ENCODE measurements around the gene LRP8. TPM values are rescaled to one million over a fixed set of nuclear protein-coding genes. Genes with fewer than 3 reads are reported as not detected.
A peak's percentile ranks its signal among the peaks of the same experiment; 100 is the strongest.

Gene LRP8
- total and polyA plus RNA-seq, 7 donors = 0.17 to 2.4 (median 0.94) TPM

GRCh38 chr1:53319296-53320101, 8.4 kb downstream of the LRP8 start:
- H3K27me3 ChIP-seq (ENCODE audit: insufficient read depth in 3 of 3, low read length in 2 of 3) = no peaks in the 10 kb centered on the region
- WGBS, 3 donors = 66 to 77% (median 71%) methylated on average over 20 of the region's 20 CpGs
- DNase-seq = peak in 1 of 2 donors; percentile 46
- intact Hi-C loops (cut with DNase I) = no loop called here
- H3K9me3 ChIP-seq = no peaks in the 10 kb centered on the region
- H3K36me3 ChIP-seq (ENCODE audit: insufficient read depth in 1 of 2, low read depth in 1 of 2) = no peaks in the 10 kb centered on the region
- ATAC-seq = peak; percentile 66 to 89 (median 76)
- peak overlapping the region; percentile 41 for H3K27ac ChIP-seq
- peaks cover 4% of the 10 kb centered on the region for H3K4me1 ChIP-seq
- no peak overlapping the region for H3K4me3 ChIP-seq
- TF ChIP-seq, protein P1, sequence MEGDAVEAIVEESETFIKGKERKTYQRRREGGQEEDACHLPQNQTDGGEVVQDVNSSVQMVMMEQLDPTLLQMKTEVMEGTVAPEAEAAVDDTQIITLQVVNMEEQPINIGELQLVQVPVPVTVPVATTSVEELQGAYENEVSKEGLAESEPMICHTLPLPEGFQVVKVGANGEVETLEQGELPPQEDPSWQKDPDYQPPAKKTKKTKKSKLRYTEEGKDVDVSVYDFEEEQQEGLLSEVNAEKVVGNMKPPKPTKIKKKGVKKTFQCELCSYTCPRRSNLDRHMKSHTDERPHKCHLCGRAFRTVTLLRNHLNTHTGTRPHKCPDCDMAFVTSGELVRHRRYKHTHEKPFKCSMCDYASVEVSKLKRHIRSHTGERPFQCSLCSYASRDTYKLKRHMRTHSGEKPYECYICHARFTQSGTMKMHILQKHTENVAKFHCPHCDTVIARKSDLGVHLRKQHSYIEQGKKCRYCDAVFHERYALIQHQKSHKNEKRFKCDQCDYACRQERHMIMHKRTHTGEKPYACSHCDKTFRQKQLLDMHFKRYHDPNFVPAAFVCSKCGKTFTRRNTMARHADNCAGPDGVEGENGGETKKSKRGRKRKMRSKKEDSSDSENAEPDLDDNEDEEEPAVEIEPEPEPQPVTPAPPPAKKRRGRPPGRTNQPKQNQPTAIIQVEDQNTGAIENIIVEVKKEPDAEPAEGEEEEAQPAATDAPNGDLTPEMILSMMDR (IDR thresholded peaks at IDR 0.05) = no peak

DNA sequence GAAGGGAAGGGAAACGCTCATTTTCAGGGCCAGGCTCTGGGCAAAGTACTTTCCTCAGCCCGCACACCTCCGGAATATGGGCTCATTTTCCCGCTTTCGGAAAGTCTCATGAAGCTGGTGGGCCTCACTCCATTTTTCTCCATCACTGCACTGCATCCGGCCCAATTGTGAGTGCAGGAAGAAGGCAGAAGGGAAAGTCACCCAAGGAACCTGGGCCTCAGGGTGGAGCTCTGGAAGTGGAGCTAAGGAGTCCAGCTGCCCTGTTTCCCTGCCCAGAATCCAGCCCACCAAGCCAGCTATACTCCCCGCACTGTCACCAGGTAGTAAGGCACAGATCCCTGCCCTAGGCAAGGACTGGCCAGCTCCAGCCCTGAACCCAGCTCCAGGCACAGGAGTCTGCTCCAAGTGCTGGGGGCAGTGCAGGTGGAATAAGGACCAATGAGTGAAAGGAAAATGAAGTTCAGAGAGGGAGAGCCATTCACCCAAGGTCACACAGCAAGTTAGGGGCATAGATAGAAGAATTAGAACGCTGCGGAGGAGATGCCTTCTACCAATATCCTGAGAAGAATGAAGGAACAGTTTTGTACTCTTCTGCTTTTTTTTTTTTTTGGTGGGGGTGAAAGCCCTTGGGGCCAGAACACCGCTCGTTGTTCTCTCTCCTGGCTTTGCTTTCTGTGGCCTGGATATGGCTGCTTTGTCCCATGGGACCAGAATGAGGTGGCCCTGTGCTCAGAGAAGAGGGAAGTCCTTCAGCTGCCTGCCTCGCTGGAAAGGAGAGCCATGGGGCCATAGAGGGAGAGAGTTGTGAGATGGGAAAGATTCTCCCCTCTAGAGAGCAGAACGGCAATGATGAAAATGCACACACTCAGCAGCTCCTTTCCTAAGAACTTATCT, 10.0 kb downstream of the LRP8 start:
- 79 to 81% (median 80%) methylated on average over 13 of the region's 13 CpGs for WGBS, 3 donors
- intact Hi-C loops (cut with DNase I) = no loop called here

DNA sequence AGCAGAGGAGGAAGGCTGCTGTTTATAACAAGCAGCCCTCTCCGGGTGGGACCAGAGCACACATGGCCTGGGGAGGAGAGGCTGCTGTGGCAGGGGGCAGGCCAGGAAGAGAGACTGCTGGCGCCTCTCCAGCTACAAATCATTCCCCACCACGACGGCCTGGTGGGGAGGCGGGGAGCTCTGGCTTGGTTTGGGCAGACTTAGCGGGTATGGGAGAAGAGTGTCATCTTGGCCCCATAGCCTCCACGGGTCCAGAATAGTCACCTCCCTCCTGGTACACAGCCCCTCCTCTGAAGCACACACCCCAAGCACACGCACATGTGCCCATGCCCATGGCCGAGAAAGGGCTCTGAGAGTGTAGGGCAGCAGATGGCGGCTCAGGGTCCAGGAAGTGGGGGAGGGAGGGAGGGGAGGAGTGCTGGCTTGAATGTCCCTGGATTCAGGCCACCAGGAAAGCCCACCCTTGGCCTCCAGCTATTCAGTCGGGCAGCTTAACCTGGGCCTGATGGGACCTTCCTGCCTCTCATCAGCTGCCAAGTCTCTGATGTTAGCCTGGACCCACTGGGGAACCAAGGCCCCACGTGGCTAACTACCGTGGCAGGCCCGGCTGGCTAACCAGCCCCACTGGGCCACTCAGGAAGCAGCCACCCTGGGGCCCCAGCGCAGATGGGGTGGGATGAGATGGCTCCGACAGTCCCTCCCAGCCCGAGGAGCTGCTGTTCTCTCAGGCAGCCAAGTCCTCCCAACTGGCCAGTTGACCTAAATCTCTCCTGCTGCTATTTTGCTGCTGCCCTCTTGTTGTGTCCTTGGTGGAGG, 10.9 kb downstream of the LRP8 start:
- H3K36me3 ChIP-seq (ENCODE audit: insufficient read depth in 1 of 2, low read depth in 1 of 2) = no peaks in the 10 kb centered on the region
- H3K27ac ChIP-seq = no peak overlapping the region
- ATAC-seq (no peak), DNase-seq (peak in 1 of 2 donors; percentile 43)
- H3K4me3 ChIP-seq = no peak overlapping the region
- H3K9me3 ChIP-seq = no peaks in the 10 kb centered on the region
- 38 to 56% (median 42%) methylated on average over 17 of the region's 17 CpGs for WGBS, 3 donors
- TF ChIP-seq, protein P1 (IDR thresholded peaks at IDR 0.05) = no peak
- intact Hi-C loops (cut with DNase I) = no loop called here
- H3K27me3 ChIP-seq (ENCODE audit: insufficient read depth in 3 of 3, low read length in 2 of 3) = no peaks in the 10 kb centered on the region
- H3K4me1 ChIP-seq = peaks cover 4% of the 10 kb centered on the region

More for the DNA sequence above, 10.0 kb downstream of the LRP8 start:
- Histone ChIP-seq H3K9me3 (no peaks in the 10 kb centered on the region), H3K36me3 (ENCODE audit: insufficient read depth in 1 of 2, low read depth in 1 of 2) (no peaks in the 10 kb centered on the region), H3K27ac (no peak overlapping the region), H3K4me1 (peaks cover 4% of the 10 kb centered on the region), H3K4me3 (no peak overlapping the region), H3K27me3 (ENCODE audit: insufficient read depth in 3 of 3, low read length in 2 of 3) (no peaks in the 10 kb centered on the region)
- TF ChIP-seq, protein P1 (IDR thresholded peaks at IDR 0.05) = no peak
- DNase-seq (peak in 1 of 2 donors; percentile 12), ATAC-seq (no peak)

DNA sequence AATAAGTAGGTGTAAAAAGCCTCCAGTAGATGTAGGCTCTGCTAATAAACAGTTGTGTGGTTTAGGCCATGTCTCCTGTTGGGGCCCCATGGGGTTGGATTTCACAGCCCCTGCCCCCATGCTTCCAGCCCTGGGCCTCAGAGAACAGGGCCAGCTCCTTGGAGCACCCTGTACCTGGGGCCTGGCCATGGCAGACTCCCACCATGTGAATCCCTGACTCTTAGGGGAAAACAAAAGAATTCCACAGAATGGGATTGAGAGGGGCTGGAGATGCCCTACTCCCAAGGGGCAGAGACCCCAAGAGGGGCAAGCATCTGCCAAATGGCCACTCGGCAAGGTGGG, 11.5 kb downstream of the LRP8 start:
- Histone ChIP-seq H3K9me3 (no peaks in the 10 kb centered on the region), H3K4me1 (peaks cover 4% of the 10 kb centered on the region), H3K27me3 (ENCODE audit: insufficient read depth in 3 of 3, low read length in 2 of 3) (no peaks in the 10 kb centered on the region), H3K4me3 (no peak overlapping the region), H3K36me3 (ENCODE audit: insufficient read depth in 1 of 2, low read depth in 1 of 2) (no peaks in the 10 kb centered on the region), H3K27ac (no peak overlapping the region)
- DNase-seq = peak in 1 of 2 donors; percentile 16
- intact Hi-C loops (cut with DNase I) = no loop called here
- TF ChIP-seq, protein P1 (IDR thresholded peaks at IDR 0.05) = no peak
- WGBS, 3 donors = 63 to 78% (median 71%) methylated on average over 1 of the region's 1 CpG
- no peak for ATAC-seq

Data from psoas muscle (tissue), 8 donors.